WERI-Rb-1 (cell line): Measurements from ENCODE around the gene DTNBP1.

ENCODE experiments used
- DNase-seq: peaks from one replicate; pipeline ENCODE4 v3.0.0-alpha.2; 2020
- H3K27ac ChIP-seq: fragments of 250-450 bp; sonication (Bioruptor Pico); 2 replicates; pipeline ENCODE4 v1.5.1; 2020; ENCODE audit warnings: mild to moderate bottlenecking, moderate library complexity
- H3K27me3 ChIP-seq: fragments of 250-450 bp; sonication (Bioruptor Pico); 2 replicates; pipeline ENCODE4 v1.5.1; 2021; ENCODE audit warnings: mild to moderate bottlenecking, low read depth, moderate library complexity; ENCODE audit not compliant: insufficient read depth, severe bottlenecking
- H3K36me3 ChIP-seq: fragments of 250-450 bp; sonication (Bioruptor Pico); 2 replicates; pipeline ENCODE4 v1.5.1; 2020; ENCODE audit warnings: mild to moderate bottlenecking, moderate library complexity
- H3K4me3 ChIP-seq: 2 replicates; pipeline ENCODE4 v1.5.1; 2011; ENCODE audit warnings: low read depth, mild to moderate bottlenecking, control low read depth, low read length
- H3K9me3 ChIP-seq: fragments of 250-450 bp; sonication (Bioruptor Pico); 2 replicates; pipeline ENCODE4 v1.5.1; 2021; ENCODE audit warnings: mild to moderate bottlenecking, moderate library complexity; ENCODE audit not compliant: severe bottlenecking
- TF ChIP-seq, protein P1 (sequence below): IDR thresholded peaks from 2 replicates; pipeline ENCODE4 v1.5.1; 2011; ENCODE audit warnings: low read depth, mild to moderate bottlenecking, control low read depth, inconsistent platforms, low read length

Gene DTNBP1

GRCh38 chr6:15510536-15511247 lies 152.1 kb downstream of the DTNBP1 start:
- TF ChIP-seq, protein P1, sequence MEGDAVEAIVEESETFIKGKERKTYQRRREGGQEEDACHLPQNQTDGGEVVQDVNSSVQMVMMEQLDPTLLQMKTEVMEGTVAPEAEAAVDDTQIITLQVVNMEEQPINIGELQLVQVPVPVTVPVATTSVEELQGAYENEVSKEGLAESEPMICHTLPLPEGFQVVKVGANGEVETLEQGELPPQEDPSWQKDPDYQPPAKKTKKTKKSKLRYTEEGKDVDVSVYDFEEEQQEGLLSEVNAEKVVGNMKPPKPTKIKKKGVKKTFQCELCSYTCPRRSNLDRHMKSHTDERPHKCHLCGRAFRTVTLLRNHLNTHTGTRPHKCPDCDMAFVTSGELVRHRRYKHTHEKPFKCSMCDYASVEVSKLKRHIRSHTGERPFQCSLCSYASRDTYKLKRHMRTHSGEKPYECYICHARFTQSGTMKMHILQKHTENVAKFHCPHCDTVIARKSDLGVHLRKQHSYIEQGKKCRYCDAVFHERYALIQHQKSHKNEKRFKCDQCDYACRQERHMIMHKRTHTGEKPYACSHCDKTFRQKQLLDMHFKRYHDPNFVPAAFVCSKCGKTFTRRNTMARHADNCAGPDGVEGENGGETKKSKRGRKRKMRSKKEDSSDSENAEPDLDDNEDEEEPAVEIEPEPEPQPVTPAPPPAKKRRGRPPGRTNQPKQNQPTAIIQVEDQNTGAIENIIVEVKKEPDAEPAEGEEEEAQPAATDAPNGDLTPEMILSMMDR = no peak
- H3K36me3 ChIP-seq = peaks cover 75% of the 10 kb centered on the region
- no peak overlapping the region for H3K4me3 ChIP-seq
- no peak for DNase-seq
- no peaks in the 10 kb centered on the region for H3K27me3 ChIP-seq
- H3K27ac ChIP-seq = no peak overlapping the region
- no peaks in the 10 kb centered on the region for H3K9me3 ChIP-seq

GRCh38 chr6:15510121-15510520 lies 152.7 kb downstream of the DTNBP1 start:
- Histone ChIP-seq H3K9me3 (no peaks in the 10 kb centered on the region), H3K27me3 (no peaks in the 10 kb centered on the region), H3K36me3 (peaks cover 80% of the 10 kb centered on the region), H3K27ac (no peak overlapping the region), H3K4me3 (no peak overlapping the region)
- TF ChIP-seq, protein P1 = no peak
- DNase-seq = no peak

- H3K36me3 ChIP-seq = peaks cover 86% of the 10 kb centered on the region
- H3K9me3 ChIP-seq = no peaks in the 10 kb centered on the region
- H3K4me3 ChIP-seq = no peak overlapping the region
- no peak for DNase-seq
- H3K27ac ChIP-seq = no peak overlapping the region; the same call in 1 of the 2 replicates
- TF ChIP-seq, protein P1 = no peak
- H3K27me3 ChIP-seq = no peaks in the 10 kb centered on the region
Measured at GRCh38 chr6:15509335-15509933, 153.4 kb downstream of the DTNBP1 start.

DNA sequence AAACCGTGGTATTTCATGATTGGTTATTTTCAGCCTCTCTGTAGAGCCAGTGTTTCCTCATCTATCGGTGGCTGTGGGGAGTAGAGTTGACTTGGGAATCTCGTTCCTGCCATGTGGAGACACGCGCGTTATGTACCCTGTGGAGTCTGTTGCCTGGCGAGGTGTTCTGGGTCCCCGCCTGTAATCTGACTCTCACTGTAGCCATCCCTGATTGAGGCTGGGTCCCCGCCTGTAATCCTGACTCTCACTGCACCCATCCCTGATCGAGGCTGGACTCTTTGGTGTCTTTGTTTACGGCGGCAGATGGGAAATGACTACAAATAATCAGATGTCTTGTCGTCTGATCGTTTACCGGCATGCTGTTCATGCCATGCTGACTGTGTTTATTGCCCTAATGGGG lies 153.9 kb downstream of the DTNBP1 start:
- TF ChIP-seq, protein P1 = no peak
- H3K27ac ChIP-seq = no peak overlapping the region; the same call in 1 of the 2 replicates
- no peak overlapping the region for H3K4me3 ChIP-seq
- no peak for DNase-seq
- H3K9me3 ChIP-seq = no peaks in the 10 kb centered on the region
- H3K36me3 ChIP-seq = peaks cover 86% of the 10 kb centered on the region
- H3K27me3 ChIP-seq = no peaks in the 10 kb centered on the region

- H3K36me3 ChIP-seq = peaks cover 86% of the 10 kb centered on the region
- H3K27ac ChIP-seq = no peak overlapping the region
Measured at GRCh38 chr6:15508441-15508871, 154.4 kb downstream of the DTNBP1 start.

More at GRCh38 chr6:15508441-15508871, 154.4 kb downstream of the DTNBP1 start:
- no peak overlapping the region for H3K4me3 ChIP-seq
- H3K27me3 ChIP-seq = no peaks in the 10 kb centered on the region
- DNase-seq = no peak
- TF ChIP-seq, protein P1 = no peak
- H3K9me3 ChIP-seq = no peaks in the 10 kb centered on the region
